ENCODE results near the gene WDFY4. TPM values are rescaled to one million over a fixed set of nuclear protein-coding genes. Genes with fewer than 3 reads are reported as not detected.

The WDFY4 gene
- polyA plus RNA-seq, 1 donor from 2014 or later: not detected

GRCh38 chr10:48804740-48805182 is 120.1 kb downstream of the WDFY4 start:
- Histone ChIP-seq H3K9me3 (ENCODE audit: low read length) (no peaks in the 10 kb centered on the region), H3K36me3 (ENCODE audit: insufficient read depth, low read length) (no peaks in the 10 kb centered on the region), H2AFZ (ENCODE audit: low read depth, low read length) (no peak overlapping the region), H3K27ac (ENCODE audit: low read length) (no peak overlapping the region), H3K9me2 (ENCODE audit: insufficient read depth, low read length) (no peaks in the 10 kb centered on the region), H3K79me2 (replicated peaks; ENCODE audit: insufficient read depth, low read length) (no peaks in the 10 kb centered on the region), H4K20me1 (ENCODE audit: insufficient read depth) (no peaks in the 10 kb centered on the region), H3K4me2 (ENCODE audit: low read length) (no peak overlapping the region), H3K4me3 (ENCODE audit: low read length) (no peak overlapping the region), H3K27me3 (ENCODE audit: insufficient read depth, low read depth, low read length) (no peaks in the 10 kb centered on the region), H3K9ac (ENCODE audit: low read length) (no peak overlapping the region), H3F3A (ENCODE audit: insufficient read depth, low read length, poor library complexity, severe bottlenecking) (no peaks in the 10 kb centered on the region)
- no peak for TF ChIP-seq TAF1 (IDR thresholded peaks at IDR 0.05; ENCODE audit: low read depth)
- TF ChIP-seq EZH2 (IDR thresholded peaks at IDR 0.05; ENCODE audit: borderline replicate concordance, insufficient read depth, low read length, poor library complexity, severe bottlenecking): no peak
- no peak for TF ChIP-seq REST (IDR thresholded peaks at IDR 0.05; ENCODE audit: borderline replicate concordance)
- no peak for TF ChIP-seq MXI1 (conservative IDR thresholded peaks at IDR 0.05; ENCODE audit: poor library complexity, severe bottlenecking)
- TF ChIP-seq EP300 (conservative IDR thresholded peaks at IDR 0.05; ENCODE audit: poor library complexity, severe bottlenecking): no peak
- no peak for TF ChIP-seq RAD21 (conservative IDR thresholded peaks at IDR 0.05)
- TF ChIP-seq POLR2AphosphoS5 (IDR thresholded peaks at IDR 0.05): no peak
- TF ChIP-seq CTCF (IDR thresholded peaks at IDR 0.05; ENCODE audit: poor library complexity, severe bottlenecking): no peak

GRCh38 chr10:48805411-48805810 is 120.7 kb downstream of the WDFY4 start:
- Histone ChIP-seq H3K4me2 (ENCODE audit: low read length) (no peak overlapping the region), H3K27me3 (ENCODE audit: insufficient read depth, low read depth, low read length) (no peaks in the 10 kb centered on the region), H4K20me1 (ENCODE audit: insufficient read depth) (no peaks in the 10 kb centered on the region), H2AFZ (ENCODE audit: low read depth, low read length) (no peak overlapping the region), H3K9me2 (ENCODE audit: insufficient read depth, low read length) (no peaks in the 10 kb centered on the region), H3K79me2 (replicated peaks; ENCODE audit: insufficient read depth, low read length) (no peaks in the 10 kb centered on the region), H3K9ac (ENCODE audit: low read length) (no peak overlapping the region), H3K9me3 (ENCODE audit: low read length) (no peaks in the 10 kb centered on the region), H3F3A (ENCODE audit: insufficient read depth, low read length, poor library complexity, severe bottlenecking) (no peaks in the 10 kb centered on the region), H3K27ac (ENCODE audit: low read length) (no peak overlapping the region), H3K36me3 (ENCODE audit: insufficient read depth, low read length) (no peaks in the 10 kb centered on the region), H3K4me3 (ENCODE audit: low read length) (no peak overlapping the region)
- no peak for TF ChIP-seq CTCF (IDR thresholded peaks at IDR 0.05; ENCODE audit: poor library complexity, severe bottlenecking)
